Activated naive CD4-positive, alpha-beta T cell treated with anti-CD3 and anti-CD28 coated beads, Interleukin-2, amount 50 U/mL, for 16 hours (primary cell): Measurements from ENCODE around the gene TIGIT.

Experiments
- DNase-seq: peaks from one replicate; pipeline ENCODE4 v3.0.0-alpha.2; 2020

Gene TIGIT

DNA sequence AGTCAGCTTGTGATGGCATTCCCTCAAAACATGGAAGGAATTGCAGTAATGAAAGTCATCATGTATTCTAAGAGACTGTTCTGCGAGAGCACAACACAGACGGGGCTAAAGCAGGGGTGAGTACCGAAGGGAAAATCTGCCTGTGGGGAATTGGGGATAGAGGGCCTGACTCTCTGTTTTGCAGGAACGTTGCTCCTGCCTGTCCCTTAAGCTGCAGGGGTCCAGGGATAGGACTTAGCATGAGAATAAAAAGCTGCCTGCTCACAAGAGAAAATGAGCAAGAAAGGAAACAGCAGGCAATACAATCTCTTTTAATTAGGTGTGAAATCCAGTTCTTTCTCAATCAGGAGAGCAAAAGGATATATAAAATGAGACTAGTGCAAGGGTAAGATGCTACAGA is 62.2 kb downstream of the TIGIT start:
- no peak for DNase-seq

DNA sequence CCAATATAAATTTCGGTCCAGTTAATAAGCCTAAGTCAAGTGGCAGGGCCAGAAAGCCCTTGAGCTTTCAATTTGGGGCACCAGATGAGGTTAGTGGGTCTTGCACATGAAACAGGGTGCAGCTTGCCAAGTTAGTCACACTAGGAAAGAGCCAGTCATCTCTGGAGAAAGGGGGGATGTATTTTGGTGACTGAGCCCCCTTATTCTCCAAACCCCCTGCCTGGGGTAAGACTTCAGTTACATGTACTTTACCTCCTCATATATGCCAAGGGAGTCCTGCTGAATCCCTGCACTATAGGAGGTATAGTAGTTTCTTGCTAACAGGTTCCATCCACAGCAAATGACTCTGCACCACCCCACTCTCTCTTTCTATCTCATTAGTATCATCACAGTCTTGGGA is 62.7 kb downstream of the TIGIT start:
- no peak for DNase-seq
